Measurements from ENCODE around the gene PCK2. TPM values are rescaled to one million over a fixed set of nuclear protein-coding genes. Genes with fewer than 3 reads are reported as not detected.

The PCK2 gene
- total and polyA plus RNA-seq, 2 of the 13 experiments (the other 11 are each of a cell fraction or from before 2014, with no cell fraction given), result 129 to 272 TPM

GRCh38 chr14:24139272-24139934 lies 45.3 kb downstream of the PCK2 start (continued):
- peak; percentile 42; the same call in 1 of the 2 replicates for TF ChIP-seq SIN3A (IDR thresholded peaks at IDR 0.05; ENCODE audit: borderline replicate concordance, low read depth, low read length)
- TF ChIP-seq HNRNPL (IDR thresholded peaks at IDR 0.05; ENCODE audit: low read depth, low read length), result 0 out of 2 replicates have a peak, but pooled peaks have one; percentile 31
- peak; percentile 15; the same call in 1 of the 2 replicates for TF ChIP-seq KAT7 (CRISPR knock-in tag; IDR thresholded peaks at IDR 0.05; ENCODE audit: borderline replicate concordance)
- TF ChIP-seq TCF7L2 (IDR thresholded peaks at IDR 0.05; ENCODE audit: low read depth, low read length), result no peak
- TF ChIP-seq ZFP37 (CRISPR knock-in tag; IDR thresholded peaks at IDR 0.05; ENCODE audit: borderline replicate concordance), result no peak
- TF ChIP-seq ARID3A (IDR thresholded peaks at IDR 0.05; ENCODE audit: low read depth, low read length), result no peak
- no peak for TF ChIP-seq ZNF775 (CRISPR knock-in tag; IDR thresholded peaks at IDR 0.05; ENCODE audit: borderline replicate concordance)
- TF ChIP-seq ZNF687 (CRISPR knock-in tag; IDR thresholded peaks at IDR 0.05), result peak; percentile 74
- 0 out of 2 replicates have a peak, but pooled peaks have one; percentile 33 for TF ChIP-seq ATF2 (CRISPR knock-in tag; IDR thresholded peaks at IDR 0.05)
- TF ChIP-seq NKX3-1 (CRISPR knock-in tag; IDR thresholded peaks at IDR 0.05), result no peak
- TF ChIP-seq SPEN (CRISPR knock-in tag; IDR thresholded peaks at IDR 0.05; ENCODE audit: low read depth), result peak; percentile 42; the same call in 1 of the 2 replicates
- TF ChIP-seq KLF9 (CRISPR knock-in tag; IDR thresholded peaks at IDR 0.05; ENCODE audit: low read depth), result 0 out of 2 replicates have a peak, but pooled peaks have one; percentile 44
- TF ChIP-seq CBX5 (CRISPR knock-in tag; IDR thresholded peaks at IDR 0.05; ENCODE audit: borderline replicate concordance), result peak; percentile 82
- TF ChIP-seq TOPORS (CRISPR knock-in tag; IDR thresholded peaks at IDR 0.05), result no peak
- TF ChIP-seq POLR2G (IDR thresholded peaks at IDR 0.05; ENCODE audit: low read depth, low read length), result peak; percentile 25; the same call in 1 of the 2 replicates
- TF ChIP-seq ZNF784 (CRISPR knock-in tag; IDR thresholded peaks at IDR 0.05; ENCODE audit: borderline replicate concordance), result 0 out of 2 replicates have a peak, but pooled peaks have one; percentile 73
- peak; percentile 37; the same call in 1 of the 2 replicates for TF ChIP-seq ZC3H4 (CRISPR knock-in tag; IDR thresholded peaks at IDR 0.05; ENCODE audit: borderline replicate concordance)
